IPS-11a (cell line): ENCODE data around the gene SLC8A2.

Experiments used
- H3K4me3 ChIP-seq: one replicate; pipeline ENCODE4 v1.5.1; 2013; ENCODE audit warnings: low read depth, low read length, control low read depth

The SLC8A2 gene

DNA sequence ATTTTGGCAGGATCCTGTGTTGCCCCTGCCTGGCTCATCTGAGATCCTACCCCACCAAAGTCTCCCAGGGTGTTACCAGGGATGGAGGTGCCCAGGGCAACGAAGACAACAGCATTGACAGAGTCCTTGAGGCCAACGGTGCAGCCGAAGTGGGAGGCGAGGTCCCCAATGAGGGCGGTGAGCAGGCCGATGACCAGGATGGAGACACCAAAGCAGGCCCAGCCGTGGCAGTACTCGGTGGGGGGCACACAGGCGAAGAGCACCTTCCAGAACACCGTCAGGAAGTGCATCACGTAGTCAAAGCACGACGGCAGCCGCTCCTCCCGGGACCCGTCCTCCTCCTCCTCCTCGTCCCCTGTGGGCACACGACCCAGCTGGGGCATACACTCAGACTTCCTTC, 39.6 kb downstream of the SLC8A2 start:
- H3K4me3 ChIP-seq = no peak overlapping the region

DNA sequence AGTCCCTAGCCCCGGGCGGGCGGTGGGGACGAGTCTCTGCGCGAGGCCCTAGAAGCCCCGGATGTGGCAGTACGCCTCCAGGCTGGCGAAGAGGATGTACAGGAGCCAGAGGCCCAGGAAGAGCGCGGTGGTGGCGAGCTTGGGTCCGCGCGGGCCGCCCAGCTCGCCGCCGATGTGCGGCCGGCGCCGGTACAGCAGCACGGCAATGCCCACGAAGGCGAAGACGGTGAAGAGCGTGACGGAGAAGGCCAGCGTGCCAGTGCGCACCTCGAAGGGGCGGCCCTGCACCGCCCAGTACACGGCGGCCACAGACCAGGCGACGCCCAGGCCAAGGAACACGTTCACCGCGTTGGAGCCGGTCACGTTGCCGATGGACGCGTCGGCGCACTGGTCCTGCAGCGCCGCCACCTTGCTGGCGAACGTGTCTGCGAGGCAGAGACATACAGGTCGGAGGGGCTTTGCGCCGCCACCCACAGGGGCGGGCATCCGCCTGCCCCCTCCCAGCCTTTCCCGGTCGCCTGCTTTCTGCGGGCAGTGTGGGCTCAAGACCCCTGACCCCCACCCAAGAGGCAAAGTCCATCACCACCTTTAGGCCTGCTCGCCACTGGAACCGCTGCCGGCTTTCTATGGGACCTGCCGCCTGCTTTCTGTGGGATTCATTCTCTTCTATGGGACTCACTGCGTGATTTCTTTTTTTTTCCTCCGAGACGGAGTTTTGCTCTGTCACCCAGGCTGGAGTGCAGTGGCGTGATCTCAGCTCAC, 41.5 kb downstream of the SLC8A2 start:
- peak overlapping the region; percentile 5 for H3K4me3 ChIP-seq

DNA sequence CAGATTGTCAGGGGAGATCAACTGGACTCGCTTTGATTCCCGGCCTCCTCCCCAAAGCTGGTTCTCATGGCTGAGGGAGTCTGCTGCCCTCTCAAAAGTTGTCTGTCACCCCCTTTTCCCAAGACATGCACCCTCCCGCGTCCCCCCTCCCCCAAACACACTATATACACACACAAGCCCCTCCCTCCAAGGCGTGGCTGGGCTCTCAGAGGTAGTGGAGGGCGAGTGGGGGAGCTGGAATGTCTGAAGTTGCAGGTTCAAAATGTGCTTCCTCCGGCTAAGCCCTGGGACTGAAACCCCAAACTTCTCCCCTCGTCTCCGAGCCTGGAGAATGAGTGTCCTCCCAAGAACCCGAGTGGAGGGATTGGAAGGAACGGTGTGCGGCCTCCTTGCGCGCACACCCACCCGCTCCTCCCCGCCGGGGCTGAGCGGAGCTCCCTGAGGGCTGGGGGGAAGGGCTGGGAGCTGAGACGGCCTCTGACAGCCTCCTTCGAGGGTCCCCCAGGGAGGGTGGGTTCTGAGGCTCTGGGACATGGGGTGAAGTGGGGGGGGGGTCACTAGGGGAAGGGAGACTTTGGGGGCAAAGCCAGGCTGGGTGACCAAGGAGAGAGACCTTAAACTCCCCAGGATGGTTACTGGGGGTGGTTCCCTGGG, 42.4 kb downstream of the SLC8A2 start:
- H3K4me3 ChIP-seq = peak overlapping the region; percentile 13

DNA sequence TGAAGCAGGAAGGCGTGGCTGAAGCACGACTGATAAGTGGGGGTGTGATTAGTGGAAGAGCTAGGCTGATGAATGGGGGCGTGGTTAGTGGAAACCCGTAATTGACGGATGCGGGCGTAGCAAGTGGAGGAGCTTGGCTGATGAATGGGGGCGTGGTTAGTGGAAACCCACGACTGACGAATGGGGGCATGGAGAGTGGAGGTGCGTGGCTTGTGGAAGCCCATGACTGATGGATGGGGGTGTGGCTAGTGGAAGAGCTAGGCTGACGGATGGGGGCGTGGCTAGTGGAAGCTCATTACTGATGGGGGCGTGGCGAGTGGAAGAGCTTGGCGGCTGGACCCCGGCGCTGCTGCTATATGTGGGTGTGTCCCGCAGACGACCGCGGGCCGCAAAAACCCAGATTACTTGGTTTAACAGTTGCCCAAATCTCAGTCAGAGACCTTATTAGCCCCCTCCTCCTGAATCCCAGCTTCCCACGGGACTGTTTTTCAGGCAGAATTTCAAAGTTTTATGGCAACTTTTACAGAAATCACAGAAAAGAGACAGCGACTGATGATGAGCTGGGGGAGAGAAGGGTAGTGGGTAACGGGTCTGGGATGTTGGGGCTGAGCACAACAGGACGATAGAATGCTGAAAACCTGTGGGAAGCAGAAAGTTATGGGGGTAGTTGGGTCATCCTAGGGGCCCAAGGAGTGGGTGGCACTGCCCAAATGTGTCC, 43.4 kb downstream of the SLC8A2 start:
- peak overlapping the region; percentile 8 for H3K4me3 ChIP-seq

DNA sequence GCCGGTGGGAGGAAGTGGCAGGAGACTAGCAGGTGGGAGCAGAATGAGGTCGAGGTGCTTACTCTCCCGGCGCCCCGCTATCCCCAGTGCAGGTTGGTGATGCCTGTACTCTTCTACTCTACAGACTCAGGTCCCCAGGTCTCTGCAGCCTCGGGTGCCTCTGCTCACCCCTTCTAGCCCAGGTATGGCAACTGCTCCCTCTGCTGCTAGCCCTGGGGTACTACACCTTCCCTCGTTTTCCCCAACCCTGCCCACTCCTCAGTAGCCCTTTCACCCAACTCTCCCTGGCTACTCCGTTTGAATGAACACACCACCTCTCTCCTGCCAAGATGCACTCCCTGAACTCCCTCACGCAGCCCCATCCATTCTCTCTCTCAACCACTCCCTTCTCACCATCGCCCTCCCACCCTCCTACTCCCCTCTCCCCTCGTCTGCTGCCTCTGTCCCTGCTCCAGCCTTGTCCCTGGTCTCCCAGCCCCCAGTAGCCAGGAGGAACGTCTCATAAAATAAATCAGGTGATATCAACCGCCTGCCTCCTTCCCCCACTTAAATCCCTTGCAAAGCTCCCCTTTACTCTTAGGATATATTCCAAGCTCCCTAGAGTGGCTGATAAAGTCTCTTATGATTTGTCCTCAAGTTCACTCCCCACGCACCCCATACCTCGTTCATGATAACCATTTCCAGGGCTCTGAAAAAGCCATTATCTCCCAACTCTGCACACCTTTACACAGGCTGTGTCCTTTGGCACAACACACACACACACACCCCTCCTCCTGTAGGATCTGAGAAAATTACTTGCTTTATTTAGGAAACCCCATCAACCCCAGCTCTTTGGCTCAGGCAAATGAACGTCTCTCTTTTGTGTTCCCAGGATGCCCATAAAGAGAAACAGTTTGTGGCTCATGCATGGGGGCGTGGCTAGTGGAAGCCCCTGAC, 44.2 kb downstream of the SLC8A2 start:
- peak overlapping the region; percentile 8 for H3K4me3 ChIP-seq

DNA sequence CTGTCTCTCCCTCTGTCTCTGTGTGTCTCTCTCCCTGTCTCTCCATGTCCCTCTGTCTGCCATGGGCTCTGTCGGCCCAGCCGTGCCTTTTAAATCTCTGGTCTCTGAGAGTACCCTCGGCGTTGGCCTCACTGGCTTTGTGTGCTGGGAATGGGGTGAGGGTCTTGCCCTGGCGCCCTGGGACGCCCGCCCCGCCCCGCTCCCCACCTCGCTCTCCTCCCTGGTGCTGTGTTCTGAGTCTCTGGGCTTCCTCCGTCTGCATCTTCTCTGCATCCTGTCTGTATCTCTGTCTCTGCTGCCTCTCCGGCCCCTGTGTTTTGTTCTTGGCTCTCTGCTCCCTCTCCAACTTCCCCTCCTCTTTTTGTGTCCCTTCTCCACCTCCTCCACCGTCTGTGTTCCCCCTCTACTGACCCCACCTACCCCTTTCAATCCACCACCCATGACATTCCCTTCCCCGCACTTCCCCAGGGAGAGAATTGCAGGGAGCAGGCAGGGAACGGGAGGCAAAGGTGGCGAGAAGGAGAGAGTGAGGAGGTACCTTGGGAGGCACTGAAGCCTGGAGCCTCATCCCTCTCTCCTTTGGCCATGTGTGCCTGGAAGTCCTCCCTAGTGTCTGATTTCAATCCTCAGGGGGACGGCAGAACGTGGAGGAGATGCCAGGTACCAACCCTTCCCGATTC, 48.4 kb downstream of the SLC8A2 start:
- H3K4me3 ChIP-seq = no peak overlapping the region

DNA sequence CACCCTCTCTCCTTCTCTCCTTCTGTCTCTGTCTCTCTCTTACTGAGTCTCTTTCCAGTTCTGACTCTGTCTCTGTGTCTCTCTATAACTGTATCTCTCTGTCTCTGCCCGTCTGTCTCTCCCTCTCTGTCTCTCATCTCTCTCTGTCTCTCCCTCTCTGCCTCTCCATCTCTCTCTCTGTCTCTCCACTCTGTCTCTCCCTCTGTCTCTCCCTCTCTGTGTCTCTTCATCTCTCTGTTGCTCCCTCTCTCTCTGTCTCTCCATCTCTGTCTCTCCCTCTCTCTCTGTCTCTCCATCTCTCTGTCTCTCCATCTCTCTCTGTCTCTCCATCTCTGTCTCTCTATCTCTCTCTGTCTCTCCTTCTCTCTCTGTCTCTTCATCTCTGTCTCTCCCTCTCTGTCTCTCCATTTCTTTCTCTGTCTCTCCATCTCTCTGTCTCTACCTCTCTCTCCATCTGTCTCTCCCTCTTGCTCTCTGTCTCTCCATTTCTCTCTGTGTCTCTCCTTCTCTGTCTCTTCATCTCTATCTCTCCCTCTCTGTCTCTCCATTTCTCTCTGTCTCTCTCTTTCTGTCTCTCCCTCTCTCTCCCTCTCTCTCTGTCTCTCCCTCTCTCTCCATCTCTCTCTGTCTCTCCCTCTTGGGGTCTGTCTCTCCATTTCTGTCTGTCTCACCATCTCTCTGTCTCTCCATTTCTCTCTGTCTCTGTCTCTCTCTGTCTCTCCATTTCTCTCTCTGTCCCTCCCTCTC, 49.1 kb downstream of the SLC8A2 start:
- H3K4me3 ChIP-seq = no peak overlapping the region

DNA sequence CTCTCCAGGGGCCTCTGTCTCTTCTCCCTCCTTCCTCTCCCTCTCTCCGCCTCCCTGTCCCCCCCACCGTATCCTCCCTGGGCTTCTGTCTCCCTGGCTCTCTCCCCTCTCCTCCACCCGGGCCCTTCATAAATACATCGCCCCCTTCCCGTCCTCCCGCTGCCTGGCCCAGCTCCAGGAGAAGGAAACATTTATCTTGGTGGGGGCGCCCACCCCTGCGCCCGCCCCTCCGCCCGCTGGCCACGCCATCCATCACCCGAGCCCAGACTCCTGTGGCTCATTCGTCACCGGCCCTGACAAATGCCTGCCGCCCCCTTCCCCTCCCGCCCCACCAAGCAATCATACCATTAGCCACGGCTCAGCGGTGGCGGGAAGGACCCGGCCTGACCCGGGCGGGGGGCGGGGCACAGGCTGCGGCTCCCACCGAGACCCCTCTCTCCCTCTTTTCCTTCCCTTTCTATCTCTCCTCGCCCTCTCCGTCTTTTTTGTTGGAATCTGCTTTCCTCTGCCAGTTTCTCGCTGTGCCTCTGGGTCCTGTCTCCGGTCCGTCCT, 49.8 kb downstream of the SLC8A2 start:
- H3K4me3 ChIP-seq = no peak overlapping the region

DNA sequence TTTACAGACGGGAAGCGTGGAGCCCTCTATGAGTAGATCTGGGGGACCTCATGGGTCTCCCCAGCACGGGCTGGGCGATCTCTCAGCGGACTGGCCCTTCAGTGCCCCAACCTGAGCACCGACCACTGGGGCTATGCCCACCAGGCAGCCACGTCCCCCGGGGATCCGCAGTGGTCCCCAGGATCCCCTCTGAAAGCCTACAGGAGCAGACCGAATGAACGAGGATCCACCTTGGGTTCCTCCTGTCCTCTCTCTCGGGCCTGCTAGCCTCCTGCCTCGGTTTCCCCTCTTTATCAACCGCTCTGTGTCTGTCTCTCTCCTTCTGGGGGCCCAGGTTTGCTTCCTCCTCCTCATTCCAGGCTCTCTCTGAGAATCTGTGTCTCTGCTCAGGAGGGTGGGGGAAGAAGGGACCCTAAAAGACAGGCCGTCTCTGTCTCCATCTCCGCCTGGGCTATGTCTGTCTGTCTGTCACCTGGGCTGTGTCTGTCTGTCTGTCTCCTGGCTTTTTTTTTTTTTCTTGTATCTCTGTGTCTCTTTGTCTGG, 50.4 kb downstream of the SLC8A2 start:
- H3K4me3 ChIP-seq = no peak overlapping the region

DNA sequence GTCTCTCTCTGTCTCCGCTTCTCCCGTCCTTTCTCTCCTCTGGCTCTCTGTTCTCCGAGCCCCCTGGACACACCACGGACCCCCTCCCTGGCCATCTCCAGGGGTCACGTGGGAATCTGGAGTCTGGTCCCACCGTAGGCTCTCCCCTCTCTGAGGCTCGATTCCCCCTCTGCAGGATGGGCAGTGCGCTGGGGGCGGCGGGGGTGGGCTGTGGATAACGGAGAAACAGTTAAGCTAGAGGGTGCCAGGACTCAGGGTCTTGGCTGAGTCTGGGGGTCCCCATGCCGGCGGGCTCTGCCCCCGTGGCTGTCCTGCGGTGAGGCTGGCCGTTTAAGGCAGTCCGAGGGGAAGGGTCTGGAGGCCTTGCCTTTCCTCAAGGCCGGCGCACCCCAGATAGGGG, 51.9 kb downstream of the SLC8A2 start:
- no peak overlapping the region for H3K4me3 ChIP-seq

DNA sequence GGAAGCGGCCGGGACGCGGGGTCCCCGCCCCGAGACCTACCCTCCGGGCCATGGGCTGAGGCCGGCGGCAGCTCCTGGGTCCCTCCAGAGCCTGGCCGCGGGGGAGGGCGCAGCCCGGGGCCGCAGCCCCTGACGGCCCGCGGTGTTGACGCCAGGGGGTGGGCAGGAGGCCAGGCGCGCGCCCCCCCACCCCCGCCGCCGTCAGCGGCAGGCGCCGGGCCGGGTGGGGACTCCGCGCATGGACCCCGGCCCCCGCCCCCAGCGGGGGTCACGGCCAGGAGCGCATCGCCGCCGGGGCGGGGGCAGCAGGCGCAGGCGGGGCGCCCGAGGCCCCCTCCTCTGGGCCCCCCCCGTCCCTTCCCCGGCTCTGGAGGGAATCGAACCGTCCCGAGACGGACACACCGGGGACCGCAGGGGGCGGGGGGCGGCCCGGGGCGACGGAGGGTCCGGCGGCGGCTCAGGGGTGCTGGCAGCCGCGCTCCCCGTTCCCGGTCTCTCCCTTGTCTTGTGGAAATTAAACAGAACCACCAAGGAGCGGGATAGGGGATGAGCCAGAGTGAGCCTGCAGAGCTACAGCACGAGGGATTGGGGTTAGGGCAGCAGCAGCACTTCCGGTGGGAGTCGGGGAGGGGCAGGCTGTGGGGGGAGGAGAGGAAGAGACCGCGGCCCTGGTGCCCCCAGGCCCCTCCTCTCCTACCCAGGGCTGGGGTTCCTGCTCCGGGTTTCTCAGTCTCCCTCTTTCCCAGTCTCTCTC, 52.5 kb downstream of the SLC8A2 start, which contains the start of gene MEIS3:
Gene MEIS3 (minus strand): TSS at position 498 of the 754 bp plus-strand sequence. CDS start 446 bp downstream, at position 52.
- peak within 1 kb of the TSS; percentile 55 for H3K4me3 ChIP-seq

DNA sequence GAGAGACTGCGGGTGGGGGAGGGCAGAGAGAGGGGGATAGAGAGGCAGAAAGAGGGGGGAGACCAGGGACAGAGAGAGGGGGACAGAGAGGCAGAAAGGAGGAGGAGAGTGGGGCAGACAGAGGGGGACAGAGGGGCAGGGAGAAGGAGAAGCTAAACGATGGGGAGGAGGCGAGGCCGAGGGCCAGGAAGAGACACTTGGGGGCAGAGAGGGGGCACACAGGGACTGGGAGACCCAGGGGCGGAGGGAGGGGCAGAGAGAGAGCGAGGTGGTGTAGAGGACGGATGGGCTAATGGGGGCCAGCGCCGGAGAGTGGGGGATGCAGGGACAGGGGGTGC, 53.0 kb downstream of the SLC8A2 start:
- H3K4me3 ChIP-seq = peak overlapping the region; percentile 55

DNA sequence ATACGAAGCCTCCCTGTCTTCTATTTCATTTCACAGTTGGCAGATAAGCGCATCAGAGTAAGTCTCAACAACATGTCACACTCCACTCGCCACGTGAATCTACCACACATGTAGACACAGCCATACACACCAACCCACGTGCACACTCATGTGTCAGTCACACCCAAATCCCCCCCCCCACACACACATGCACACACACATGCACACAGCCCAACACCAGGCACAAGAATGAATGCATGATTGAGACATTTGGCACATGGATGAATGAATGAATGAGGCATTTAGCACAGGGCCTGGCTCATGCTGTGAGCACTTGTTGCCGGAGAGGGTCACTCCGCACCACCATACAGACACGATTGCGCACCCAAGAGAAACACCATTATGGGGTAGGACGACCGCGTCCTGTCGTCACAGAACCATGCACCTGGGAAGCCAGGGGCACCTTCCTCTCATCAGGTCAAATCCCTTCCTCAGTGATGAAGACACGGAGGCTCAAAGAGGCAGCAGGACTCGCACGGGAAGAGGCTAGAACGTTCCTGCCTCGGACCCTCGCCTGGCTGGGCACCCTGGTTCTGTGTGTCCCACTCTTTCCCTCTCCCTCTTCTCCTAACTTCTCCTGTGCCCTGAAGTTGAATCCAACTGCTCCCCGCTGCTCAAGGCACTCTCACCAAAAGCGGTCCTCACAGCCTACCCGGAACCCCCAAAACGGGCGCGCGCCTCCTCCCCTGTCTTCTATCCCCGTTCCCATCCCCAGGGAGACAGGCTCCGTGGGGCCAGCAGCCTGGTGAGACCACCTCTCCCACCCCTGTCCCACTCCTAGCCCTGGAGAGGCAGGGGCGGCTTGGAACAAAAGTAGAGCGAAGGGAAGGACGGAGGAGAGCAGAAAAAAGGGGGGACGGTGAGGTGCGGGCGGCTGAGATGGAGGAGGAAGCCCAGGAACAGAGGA, 53.7 kb downstream of the SLC8A2 start:
- peak overlapping the region; percentile 55 for H3K4me3 ChIP-seq

DNA sequence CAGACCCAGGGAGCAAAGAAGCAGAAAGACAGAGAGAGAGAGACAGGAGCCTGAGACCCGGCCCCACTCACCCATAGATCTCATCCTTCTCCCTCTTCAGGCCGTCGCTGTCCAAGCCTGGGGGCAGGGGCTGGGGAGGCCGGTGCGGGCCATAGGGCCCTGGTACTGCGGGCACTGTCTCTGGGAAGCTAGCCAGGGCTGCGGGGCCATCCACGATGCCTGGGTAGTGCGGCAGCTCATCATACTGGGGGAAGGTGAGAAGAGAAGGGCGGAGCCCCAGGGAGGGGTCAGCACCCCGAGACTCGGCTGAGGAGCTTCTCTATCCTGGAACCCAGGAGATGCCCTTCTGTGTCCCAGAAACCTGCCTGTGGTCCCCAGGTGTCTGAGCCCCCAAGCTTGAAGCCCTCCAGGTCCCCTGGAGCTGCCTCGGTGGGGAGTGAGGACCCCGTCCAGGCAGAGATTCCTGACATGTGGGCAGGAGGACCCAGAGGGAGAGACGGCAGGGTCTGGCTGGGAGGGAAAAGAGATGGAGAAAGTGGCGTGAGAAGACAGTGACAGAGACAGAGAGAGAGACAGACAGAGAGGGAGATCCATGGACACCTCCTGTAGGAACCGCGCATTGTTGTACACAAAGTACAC, 54.5 kb downstream of the SLC8A2 start:
- H3K4me3 ChIP-seq = no peak overlapping the region

DNA sequence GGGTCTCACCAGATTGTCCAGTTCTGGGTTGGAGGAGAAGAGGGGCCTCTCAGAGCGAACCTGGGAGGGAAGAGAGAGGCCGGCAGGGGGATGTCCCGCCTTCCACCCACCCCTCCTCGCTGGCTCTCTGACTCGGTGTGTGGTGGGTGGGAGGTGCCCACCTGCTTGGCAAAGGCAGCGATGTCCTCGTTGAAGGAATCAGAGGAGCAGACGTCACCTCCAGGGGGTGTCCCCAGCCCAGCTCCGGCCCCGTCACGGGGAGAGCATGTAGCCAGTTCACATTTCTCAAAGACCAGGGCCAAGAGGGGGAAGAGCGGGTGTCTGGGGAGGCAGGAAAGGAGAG, 55.1 kb downstream of the SLC8A2 start:
- H3K4me3 ChIP-seq = no peak overlapping the region

DNA sequence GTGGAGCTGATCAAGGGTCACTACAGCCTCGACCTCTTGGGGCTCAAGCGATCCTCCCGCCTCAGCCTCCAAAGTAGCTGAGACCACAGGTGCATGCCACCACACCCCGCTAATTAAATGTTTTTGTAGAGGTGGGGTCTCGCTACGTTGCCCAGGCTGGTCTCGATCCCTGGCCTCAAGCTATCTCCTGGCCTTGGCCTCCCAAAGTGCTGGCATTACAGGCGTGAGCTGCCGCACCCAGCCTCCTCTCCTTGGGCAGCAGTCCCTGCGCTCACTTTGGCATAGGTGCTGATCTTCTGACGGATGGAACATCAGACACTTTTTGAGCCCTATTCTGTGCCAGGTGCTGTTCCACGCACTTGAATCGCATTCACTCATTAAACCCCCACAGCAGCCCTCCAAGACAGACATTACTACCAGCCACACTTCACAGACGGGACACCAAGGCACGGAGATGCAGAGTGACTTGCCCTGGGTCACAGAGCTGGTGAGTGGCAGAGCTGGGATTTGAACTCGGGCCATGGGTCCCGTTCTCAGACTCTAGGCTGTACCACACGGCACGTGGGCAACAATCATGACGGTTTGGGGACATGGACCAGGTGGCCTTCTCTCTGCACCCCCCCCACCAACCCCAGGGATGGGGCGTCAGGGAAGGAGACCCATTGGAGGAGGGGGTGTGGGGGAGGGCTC, 55.6 kb downstream of the SLC8A2 start:
- H3K4me3 ChIP-seq = no peak overlapping the region
